Endothelial cell of umbilical vein (primary cell): ENCODE measurements around the gene HEATR5B. TPM values are rescaled to one million over a fixed set of nuclear protein-coding genes. Genes with fewer than 3 reads are reported as not detected.

Experiments
- BruUV-seq: library from RNA; stranded (reverse); fragments of 400-500 nt; replicated peaks from 2 replicates; lab custom pipeline; 2021; lab: Mats Ljungman, UMichigan
- CTCF ChIA-PET: fragments of 300-600, 350-600 bp; sonication (Branson Sonifier 250); formaldehyde crosslinking; loops from one replicate; lab custom pipeline; 2021; ENCODE audit warnings: antibody characterized with exemption, inconsistent platforms; lab: Charles Lee
- POLR2A ChIA-PET: fragments of 300-600, 350-600 bp; sonication (Branson Sonifier 250); formaldehyde crosslinking; loops from one replicate; lab custom pipeline; 2021; ENCODE audit warnings: antibody characterized with exemption, inconsistent platforms; lab: Charles Lee
- DNase-seq: peaks from one replicate; pipeline ENCODE4 v3.0.0-alpha.2; 2011; ENCODE audit warnings: low read depth, low spot score
- FAIRE-seq: peaks from 2 replicates; lab custom pipeline; 2011; peaks lifted over from hg19 to GRCh38; lab: Jason Lieb, UNC
- H2AFZ ChIP-seq: 2 replicates; pipeline ENCODE4 v1.6.0; 2012; ENCODE audit warnings: low read depth, low read length, control low read depth, inconsistent platforms
- H3K27ac ChIP-seq: 2 replicates; pipeline ENCODE4 v1.5.1; 2011; ENCODE audit warnings: low read depth, mild to moderate bottlenecking, control low read depth, low read length, moderate library complexity; ENCODE audit not compliant: insufficient read depth
- H3K27me3 ChIP-seq, 2 experiments: 2 replicates each; pipeline versions ENCODE4 v1.6.0 to v1.6.1; 2011; ENCODE audit warnings: low read length in 2 of 2, mixed read lengths in 1 of 2; ENCODE audit not compliant: control insufficient read depth in 2 of 2, insufficient read depth in 2 of 2
- H3K36me3 ChIP-seq, 2 experiments: 2 replicates in 1 of 2; 3 replicates in 1 of 2; pipeline ENCODE4 v1.5.1; 2011; ENCODE audit warnings: low read length in 2 of 2, mild to moderate bottlenecking in 1 of 2, moderate library complexity in 1 of 2; ENCODE audit not compliant: control insufficient read depth in 2 of 2, insufficient read depth in 2 of 2; ENCODE audit errors: extremely low read depth in 1 of 2
- H3K4me1 ChIP-seq: 3 replicates; pipeline ENCODE4 v1.5.1; 2011; ENCODE audit warnings: mild to moderate bottlenecking, low read length; ENCODE audit not compliant: control insufficient read depth, insufficient read depth; ENCODE audit errors: extremely low read depth
- H3K4me2 ChIP-seq: 2 replicates; pipeline ENCODE4 v1.6.1; 2011; ENCODE audit warnings: low read length, control low read depth, mixed read lengths; ENCODE audit not compliant: insufficient read depth
- H3K4me3 ChIP-seq, 3 experiments: fragments of 200-600 bp in 1 of 3; sonication (generic), shearing (Covaris generic) in 1 of 3; replicated peaks in 1 of 3; 2 replicates each; pipeline ENCODE4 v1.5.1; 2011 to 2016; ENCODE audit warnings: control low read depth in 3 of 3, low read length in 3 of 3, mild to moderate bottlenecking in 2 of 3, inconsistent platforms in 1 of 3, low read depth in 1 of 3, moderate library complexity in 1 of 3; ENCODE audit not compliant: insufficient read depth in 1 of 3
- H3K79me2 ChIP-seq: 2 replicates; pipeline ENCODE4 v1.6.0; 2012; ENCODE audit warnings: low read length, inconsistent platforms; ENCODE audit not compliant: control insufficient read depth, insufficient read depth
- H3K9ac ChIP-seq: replicated peaks from 2 replicates; pipeline ENCODE3; 2011; ENCODE audit warnings: low read length, control low read depth; ENCODE audit not compliant: insufficient read depth; ENCODE audit errors: extremely low read depth
- H3K9me1 ChIP-seq: replicated peaks from 3 replicates; pipeline ENCODE4 v1.6.0; 2011; ENCODE audit warnings: mild to moderate bottlenecking, low read length; ENCODE audit not compliant: control insufficient read depth, insufficient read depth; ENCODE audit errors: extremely low read depth
- H3K9me3 ChIP-seq: replicated peaks from 2 replicates; pipeline ENCODE4 v1.5.1; 2012; ENCODE audit warnings: low read length, inconsistent platforms; ENCODE audit not compliant: control insufficient read depth, insufficient read depth
- H4K20me1 ChIP-seq: replicated peaks from 2 replicates; pipeline ENCODE3; 2011; ENCODE audit warnings: mild to moderate bottlenecking, low read length; ENCODE audit not compliant: control insufficient read depth, insufficient read depth; ENCODE audit errors: extremely low read depth
- CTCF ChIP-seq, 2 donors: IDR thresholded peaks; 1 replicate in 1 of 2; 2 replicates in 1 of 2; pipeline ENCODE4 v1.5.1; 2011; ENCODE audit warnings: low read length in 2 of 2, mild to moderate bottlenecking in 2 of 2, moderate library complexity in 2 of 2, control low read depth in 1 of 2, inconsistent platforms in 1 of 2, low read depth in 1 of 2; ENCODE audit not compliant: insufficient read depth in 1 of 2; ENCODE audit errors: extremely low read depth in 1 of 2
- EZH2 ChIP-seq: IDR thresholded peaks from 2 replicates; pipeline ENCODE4 v1.6.1; 2012; ENCODE audit warnings: borderline replicate concordance, low read depth, mild to moderate bottlenecking, moderate library complexity, low read length, inconsistent platforms; ENCODE audit not compliant: severe bottlenecking
- FOS ChIP-seq: IDR thresholded peaks from 2 replicates; pipeline ENCODE4 v1.6.1; 2011; ENCODE audit warnings: mild to moderate bottlenecking, low read length, moderate library complexity, borderline replicate concordance; ENCODE audit not compliant: insufficient read depth
- GATA2 ChIP-seq: IDR thresholded peaks from 2 replicates; pipeline ENCODE4 v1.7.0; 2011; ENCODE audit warnings: low read depth, mild to moderate bottlenecking, moderate library complexity, mixed read lengths, low read length; ENCODE audit not compliant: insufficient read length, insufficient read depth
- JUN ChIP-seq: IDR thresholded peaks from 2 replicates; pipeline ENCODE4 v1.6.1; 2011; ENCODE audit warnings: borderline replicate concordance, low read depth; ENCODE audit not compliant: insufficient read length, insufficient read depth
- MAX ChIP-seq: IDR thresholded peaks from 2 replicates; pipeline ENCODE4 v1.6.1; 2011; ENCODE audit not compliant: insufficient read depth, insufficient read length
- MYC ChIP-seq: IDR thresholded peaks from one replicate; pipeline ENCODE4 v1.6.1; 2011; ENCODE audit warnings: mild to moderate bottlenecking, low read depth, low read length
- POLR2A ChIP-seq: IDR thresholded peaks from 2 replicates; pipeline ENCODE4 v1.6.1; 2012; ENCODE audit warnings: low read depth, mild to moderate bottlenecking, control low read depth, low read length
- POLR2AphosphoS5 ChIP-seq: IDR thresholded peaks from 2 replicates; pipeline ENCODE4 v1.6.1; 2012; ENCODE audit warnings: low read depth, mild to moderate bottlenecking, control low read depth, low read length, moderate library complexity; ENCODE audit not compliant: insufficient read depth
- dilution Hi-C: fragments of 300-500 bp; cut with MboI; formaldehyde crosslinking; loops from one replicate; pipeline ENCODE4 v1.15.0; 2019; ENCODE audit warnings: low sequenced_read_pairs; ENCODE audit not compliant: extremely low pct_ligation_motif_present
- intact Hi-C: fragments of 100-400 bp; cut with micrococcal nuclease; formaldehyde crosslinking; loops from one replicate; pipeline ENCODE4 v1.10.0; 2022
- polyA plus RNA-seq, 4 experiments: library from polyadenylated mRNA; depleted of rRNA in 3 of 4; stranded (reverse) in 3 of 4; unstranded in 1 of 4; fragments of >200 nt; gene quantifications; 2 replicates each; pipeline versions ENCODE4 v1.2.1 to v1.2.3, GENCODE V29; 2011 to 2012; ENCODE audit warnings: missing spikeins in 1 of 4
- total RNA-seq: library from RNA; stranded (reverse); gene quantifications from 2 replicates; pipeline ENCODE4 v1.2.3, GENCODE V29; 2021

HEATR5B gene
- total and polyA plus RNA-seq, 2 donors (not counting 3 experiments of a cell fraction or from before 2014, with no cell fraction given), result 16.1 to 22.5 TPM

GRCh38 chr2:36976065-36976464 lies 108.1 kb downstream of the HEATR5B start:
- intact Hi-C loops, result no loop called here

More at GRCh38 chr2:36976065-36976464, 108.1 kb downstream of the HEATR5B start:
- H3K9ac ChIP-seq, result no peak overlapping the region
- H3K27me3 ChIP-seq, result no peaks in the 10 kb centered on the region
- BruUV-seq, result no TSS peak
- dilution Hi-C loops, result no loop called here
- ChIA-PET CTCF (no interaction called here), POLR2A (no interaction called here)
- TF ChIP-seq JUN, result no peak
- TF ChIP-seq FOS, result no peak
- no peak for TF ChIP-seq MAX
- no peak for TF ChIP-seq GATA2
- TF ChIP-seq CTCF (IDR thresholded peaks at IDR 0.05; ENCODE audit: extremely low read depth in 1 of 2, insufficient read depth in 1 of 2, low read depth in 1 of 2, low read length in 2 of 2), result no peak
- TF ChIP-seq EZH2, result no peak
- no peak for TF ChIP-seq POLR2AphosphoS5
- no peak for TF ChIP-seq POLR2A
- no peak for TF ChIP-seq MYC
- H2AFZ ChIP-seq, result no peak overlapping the region
- H3K27ac ChIP-seq, result no peak overlapping the region
- H3K9me3 ChIP-seq, result no peaks in the 10 kb centered on the region
- FAIRE-seq, result no peak
- H3K4me3 ChIP-seq, result no peak overlapping the region
- no peak for DNase-seq
- H3K4me1 ChIP-seq, result peaks cover 3% of the 10 kb centered on the region
- H3K4me2 ChIP-seq, result no peak overlapping the region
- peaks cover 0 to 5% of the 10 kb centered on the region in 2 experiments for H3K36me3 ChIP-seq
- H3K79me2 ChIP-seq, result no peaks in the 10 kb centered on the region
- no peaks in the 10 kb centered on the region for H3K9me1 ChIP-seq
- no peaks in the 10 kb centered on the region for H4K20me1 ChIP-seq
